Astrocyte (in vitro differentiated cells and primary cell): ENCODE results near the gene FAM83D. TPM values are rescaled to one million over a fixed set of nuclear protein-coding genes. Genes with fewer than 3 reads are reported as not detected.

Source experiments
- total RNA-seq: library from RNA; stranded (reverse); gene quantifications from 2 replicates; pipeline ENCODE4 v1.2.1, GENCODE V29; 2021

Gene FAM83D
- total RNA-seq, 1 donor from 2014 or later, result 3.3 TPM

Other genes starting within 250 kb of the FAM83D start
- not detected in 2 replicates for gene SLC32A1, start 201.9 kb upstream of the FAM83D start, total RNA-seq
- gene ACTR5, start 178.0 kb upstream of the FAM83D start, total RNA-seq, result 3.7 and 4.0 TPM in 2 replicates
- gene PPP1R16B, start 120.7 kb upstream of the FAM83D start, total RNA-seq, result 0.41 and 0.68 TPM in 2 replicates
- gene DHX35, start 35.9 kb downstream of the FAM83D start, total RNA-seq, result 7.8 TPM in 2 replicates